Measurements from ENCODE around the gene SMAGP.
"Not testable (repeated sequence)": the region's sequence is repeated elsewhere in the genome, so short reads cannot be mapped to it uniquely, and the experiment has no call there.

SMAGP gene

GRCh38 chr12:51270067-51270950 is at the start of gene SMAGP:
TSS of gene SMAGP (minus strand) at chr12:51270415. CDS start at chr12:51269278, 1,137 bp downstream.
- no peak for DNase-seq

GRCh38 chr12:51318846-51319599 is 48.8 kb upstream of the SMAGP start:
- DNase-seq: no peak

DNA sequence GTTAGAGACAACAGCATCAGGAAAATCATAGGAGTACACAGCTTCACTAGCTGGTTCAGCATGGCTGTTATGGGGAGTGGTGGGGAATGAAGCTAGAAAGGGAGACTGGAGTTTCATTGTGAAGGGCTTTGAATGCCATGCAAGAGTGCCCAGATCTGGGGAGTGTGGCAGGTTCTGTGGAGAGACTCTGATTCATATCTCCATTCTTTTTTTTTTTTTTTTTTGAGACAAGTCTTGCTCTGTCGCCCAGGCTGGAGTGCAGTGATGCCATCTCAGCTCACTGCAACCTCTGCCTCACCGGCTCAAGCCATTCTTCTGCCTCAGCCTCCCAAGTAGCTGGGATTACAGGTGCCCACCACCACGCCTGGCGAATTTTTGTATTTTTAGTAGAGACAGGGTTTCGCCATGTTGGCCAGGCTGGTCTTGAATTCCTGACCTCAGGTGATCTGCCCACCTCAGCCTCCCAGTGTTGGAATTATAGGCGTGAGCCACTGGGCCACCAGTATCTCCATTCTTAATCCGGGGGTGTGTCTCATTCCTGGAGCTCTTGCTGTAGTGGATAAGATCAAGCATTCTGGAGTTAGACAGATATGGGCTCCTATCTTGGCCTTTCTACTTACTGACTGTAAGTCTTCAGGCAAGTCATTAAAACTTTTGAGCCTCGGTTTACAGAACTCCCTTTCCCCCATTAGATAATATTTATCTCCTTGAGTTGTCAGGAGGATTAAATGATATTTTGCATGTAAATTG is 48.0 kb upstream of the SMAGP start:
- DNase-seq: not testable (repeated sequence)

- DNase-seq: no peak
Observed at GRCh38 chr12:51311389-51311788, 41.2 kb upstream of the SMAGP start.

- no peak for DNase-seq
Observed at GRCh38 chr12:51307655-51308593, 37.7 kb upstream of the SMAGP start.

DNA sequence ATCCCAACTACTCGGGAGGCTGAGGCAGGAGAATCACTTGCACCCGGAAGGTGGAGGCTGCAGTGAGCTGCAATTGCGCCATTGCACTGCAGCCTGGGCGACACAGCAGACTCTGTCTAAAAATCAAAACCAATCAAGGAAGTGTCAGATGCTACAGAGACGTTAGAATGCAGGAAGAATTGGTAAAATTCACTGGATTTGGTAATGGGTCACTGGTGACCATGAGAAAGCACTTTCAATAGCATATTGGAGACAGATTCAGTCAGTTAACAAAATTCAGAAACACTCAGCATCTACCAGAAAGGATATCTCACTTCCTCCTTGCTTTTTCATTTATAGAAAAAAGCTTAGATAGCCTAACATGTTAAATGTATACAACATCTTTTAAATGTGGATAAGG is 36.3 kb upstream of the SMAGP start:
- DNase-seq: no peak

GRCh38 chr12:51300768-51301167 is 30.6 kb upstream of the SMAGP start:
- not testable (repeated sequence) for DNase-seq

- DNase-seq: no peak
Observed at GRCh38 chr12:51295651-51296050, 25.4 kb upstream of the SMAGP start.

DNA sequence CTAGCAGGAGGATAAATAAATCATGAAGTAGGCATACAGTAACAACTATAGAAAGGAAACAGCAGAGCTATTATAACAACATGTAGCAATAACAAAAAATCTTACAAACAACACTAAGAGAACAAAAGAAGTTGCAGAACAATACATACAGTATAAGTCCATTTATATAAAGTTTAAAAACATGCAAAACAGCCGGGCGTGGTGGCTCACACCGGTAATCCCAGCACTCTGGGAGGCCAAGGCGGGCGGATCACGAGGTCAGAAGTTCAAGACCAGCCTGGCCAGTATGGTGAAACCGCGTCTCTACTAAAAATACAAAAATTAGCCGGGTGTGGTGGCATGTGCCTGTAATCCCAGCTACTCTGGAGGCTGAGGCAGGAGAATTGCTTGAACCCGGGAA is 23.9 kb upstream of the SMAGP start:
- not testable (repeated sequence) for DNase-seq

GRCh38 chr12:51293696-51294095 is 23.5 kb upstream of the SMAGP start:
- no peak for DNase-seq

GRCh38 chr12:51291603-51292513 is 21.6 kb upstream of the SMAGP start:
- DNase-seq: not testable (repeated sequence)

DNA sequence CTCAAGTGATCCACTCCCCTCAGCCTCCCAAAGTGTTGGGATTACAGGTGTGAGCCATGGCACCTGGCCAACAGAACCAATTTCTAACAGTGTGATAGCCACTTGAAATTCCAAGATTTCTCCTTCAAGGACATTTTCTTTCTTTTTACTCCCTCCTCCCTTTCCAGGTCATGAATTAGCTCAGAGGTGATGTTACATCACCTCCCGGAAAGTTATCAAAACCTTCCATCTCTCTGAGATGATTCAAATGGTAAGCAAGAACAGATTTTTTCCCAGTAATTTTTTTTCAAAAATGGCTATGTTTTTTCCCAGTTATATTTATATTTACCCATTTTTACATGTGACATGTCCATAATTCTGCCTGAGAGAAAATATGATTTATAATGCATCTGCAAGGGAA is 15.6 kb upstream of the SMAGP start:
- no peak for DNase-seq

GRCh38 chr12:51281202-51281924 is 11.1 kb upstream of the SMAGP start:
- no peak for DNase-seq

GRCh38 chr12:51275088-51275487 is 4.9 kb upstream of the SMAGP start:
- no peak for DNase-seq

DNA sequence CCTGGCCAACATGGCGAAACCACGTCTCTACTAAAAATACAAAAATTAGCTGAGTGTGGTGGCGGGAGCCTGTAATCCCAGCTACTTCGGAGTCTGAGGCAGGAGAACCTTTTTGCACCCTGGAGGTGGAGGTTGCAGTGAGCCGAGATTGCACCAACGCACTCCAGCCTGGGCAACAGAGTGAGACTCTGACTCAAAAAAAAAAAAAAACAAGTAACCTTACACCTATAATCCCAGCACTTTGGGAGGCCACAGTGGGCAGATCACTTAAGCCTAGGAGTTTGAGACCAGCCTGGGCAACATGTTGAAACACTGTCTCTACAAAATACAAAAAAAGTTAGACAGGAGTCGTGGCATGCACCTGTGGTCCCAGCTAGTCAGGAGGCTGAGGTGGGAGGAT is 2.6 kb upstream of the SMAGP start:
- DNase-seq: not testable (repeated sequence)

DNA sequence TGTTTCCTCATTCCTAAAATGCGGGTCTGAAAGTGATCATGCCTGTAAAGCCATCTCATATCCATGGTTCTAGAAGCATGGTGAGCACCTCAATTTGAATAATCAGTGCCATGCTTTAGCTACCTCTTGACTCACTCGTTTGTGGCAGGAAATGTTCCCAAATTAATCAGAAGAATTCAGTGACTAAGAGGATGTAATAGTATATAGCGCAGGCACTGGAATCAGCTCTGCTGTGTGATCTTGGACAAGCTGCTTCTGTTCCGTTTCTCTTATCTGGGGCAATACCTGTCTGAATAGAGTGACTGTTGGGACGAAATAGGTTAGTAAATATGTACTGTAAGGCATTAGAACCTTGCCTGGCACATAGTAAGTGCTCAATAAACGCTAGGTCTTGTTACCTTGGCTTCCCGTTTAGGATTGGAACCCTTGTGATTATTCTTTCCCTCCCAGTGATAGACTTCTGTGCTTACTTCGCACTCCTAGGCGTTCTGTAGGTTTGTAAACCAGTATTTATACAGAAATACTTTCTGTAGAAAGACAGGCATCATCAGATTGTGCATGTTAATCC is 820 bp upstream of the SMAGP start:
- no peak for DNase-seq

DNA sequence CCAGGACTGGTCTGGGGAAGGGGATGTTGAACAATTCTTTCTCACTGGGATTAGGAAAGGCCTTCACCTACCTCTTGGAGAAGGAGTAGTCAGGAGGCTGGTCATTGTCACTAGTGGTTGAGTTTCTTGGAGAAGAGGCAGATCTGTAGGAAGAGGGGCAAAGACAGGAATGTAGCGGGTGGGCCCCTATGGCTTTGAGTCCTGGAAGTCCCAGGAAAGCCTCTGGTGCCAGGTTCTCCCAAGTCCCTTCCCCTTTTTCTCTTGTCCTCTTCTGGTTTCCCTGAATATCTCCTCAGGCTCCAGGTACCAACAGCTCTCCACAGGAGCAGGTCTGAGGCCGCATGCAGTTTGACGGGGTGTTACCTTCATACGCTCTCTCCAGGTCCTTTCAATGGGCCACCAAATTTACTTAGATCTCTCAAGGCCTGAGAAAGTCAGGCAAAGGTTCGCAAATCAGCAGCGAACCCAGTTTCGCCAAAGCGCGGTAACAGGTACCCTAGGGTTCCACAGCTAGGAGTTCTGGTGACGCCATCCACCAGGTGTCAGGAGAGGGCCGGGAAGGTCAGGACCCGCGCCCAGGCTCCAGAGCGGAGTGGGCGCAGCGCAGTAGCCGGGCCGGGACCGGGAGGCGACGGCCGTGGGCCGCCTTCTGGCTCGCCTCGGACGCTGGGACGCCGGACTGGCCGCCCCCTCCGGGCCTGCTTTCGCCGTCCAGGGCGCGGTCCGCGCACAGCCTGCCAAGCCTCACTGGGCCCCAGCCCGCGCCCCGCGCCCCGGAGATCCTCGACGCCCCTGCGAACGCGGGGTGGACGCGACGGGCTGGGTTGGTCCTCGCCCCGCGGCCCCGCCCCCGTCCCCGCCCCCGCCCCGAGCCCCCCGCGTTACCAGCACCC is 795 bp downstream of the SMAGP start:
- DNase-seq: no peak

DNA sequence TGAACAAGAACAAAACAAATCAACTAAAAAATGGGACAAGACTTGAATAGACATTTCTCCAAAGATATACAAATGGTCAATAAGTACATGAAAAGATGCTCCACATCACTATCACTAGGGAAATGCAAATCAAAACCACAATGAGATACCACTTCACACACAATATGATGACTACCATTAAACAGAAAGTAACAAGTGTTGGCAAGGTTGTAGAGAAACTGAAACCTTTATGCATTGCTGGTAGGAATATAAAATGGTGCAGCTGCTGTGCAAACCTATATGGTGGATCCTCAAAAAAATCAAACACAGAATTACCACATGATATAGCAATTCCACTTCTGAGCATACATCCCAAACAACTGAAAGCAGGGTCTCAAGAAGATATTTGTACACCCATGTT is 5.2 kb downstream of the SMAGP start:
- DNase-seq: no peak

DNA sequence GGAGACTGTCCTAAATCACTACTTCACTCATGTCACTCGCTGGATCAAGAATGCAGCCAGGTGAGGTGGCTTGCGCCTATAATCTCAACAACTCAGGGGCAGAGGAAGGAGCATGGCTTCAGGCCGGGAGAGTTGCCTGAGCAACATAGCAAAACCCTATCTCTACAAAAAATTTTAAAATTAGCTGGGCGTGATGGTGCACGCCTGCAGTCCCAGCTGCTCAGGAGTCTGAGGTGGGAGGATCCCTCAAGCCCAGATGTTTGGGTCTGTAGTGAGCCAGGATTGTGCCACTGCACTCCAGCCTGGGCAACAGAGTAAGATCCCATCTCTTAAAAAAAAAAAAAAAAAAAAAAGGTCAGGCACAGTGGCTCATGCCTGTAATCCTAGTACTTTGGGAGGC is 5.9 kb downstream of the SMAGP start:
- no peak for DNase-seq

Data from NCI-H1105 (cell line).